GM13976 (cell line): ENCODE results near the gene IL1R1.

Source experiments
- DNase-seq: peaks from one replicate; pipeline ENCODE4 v3.0.0; 2012; ENCODE audit warnings: low spot score
- CTCF ChIP-seq: IDR thresholded peaks from 2 replicates; pipeline ENCODE4 v1.5.1; 2012; ENCODE audit warnings: borderline replicate concordance, mild to moderate bottlenecking; ENCODE audit not compliant: insufficient read depth; ENCODE audit errors: extremely low read depth, missing control alignments, control extremely low read depth
- in situ Hi-C: fragments of 300-500 bp; cut with MboI; formaldehyde crosslinking; loops from one replicate; pipeline ENCODE4 v1.12.0; 2022; ENCODE audit warnings: low sequenced_read_pairs, mixed read lengths, inconsistent platforms; ENCODE audit not compliant: unreplicated experiment

IL1R1 gene

GRCh38 chr2:102145107-102145506 is 2.6 kb downstream of the IL1R1 start:
- DNase-seq = no peak
- TF ChIP-seq CTCF = no peak
- in situ Hi-C loops = no loop called here

- DNase-seq = no peak
- in situ Hi-C loops = no loop called here
- no peak for TF ChIP-seq CTCF
These were observed 3.4 kb downstream of the IL1R1 start for GRCh38 chr2:102145934-102146333.

GRCh38 chr2:102147935-102148334 is 5.4 kb downstream of the IL1R1 start:
- TF ChIP-seq CTCF = no peak
- DNase-seq = no peak
- in situ Hi-C loops = no loop called here

- TF ChIP-seq CTCF = no peak
- in situ Hi-C loops = no loop called here
These were observed 6.7 kb downstream of the IL1R1 start for GRCh38 chr2:102149243-102149642.

DNA sequence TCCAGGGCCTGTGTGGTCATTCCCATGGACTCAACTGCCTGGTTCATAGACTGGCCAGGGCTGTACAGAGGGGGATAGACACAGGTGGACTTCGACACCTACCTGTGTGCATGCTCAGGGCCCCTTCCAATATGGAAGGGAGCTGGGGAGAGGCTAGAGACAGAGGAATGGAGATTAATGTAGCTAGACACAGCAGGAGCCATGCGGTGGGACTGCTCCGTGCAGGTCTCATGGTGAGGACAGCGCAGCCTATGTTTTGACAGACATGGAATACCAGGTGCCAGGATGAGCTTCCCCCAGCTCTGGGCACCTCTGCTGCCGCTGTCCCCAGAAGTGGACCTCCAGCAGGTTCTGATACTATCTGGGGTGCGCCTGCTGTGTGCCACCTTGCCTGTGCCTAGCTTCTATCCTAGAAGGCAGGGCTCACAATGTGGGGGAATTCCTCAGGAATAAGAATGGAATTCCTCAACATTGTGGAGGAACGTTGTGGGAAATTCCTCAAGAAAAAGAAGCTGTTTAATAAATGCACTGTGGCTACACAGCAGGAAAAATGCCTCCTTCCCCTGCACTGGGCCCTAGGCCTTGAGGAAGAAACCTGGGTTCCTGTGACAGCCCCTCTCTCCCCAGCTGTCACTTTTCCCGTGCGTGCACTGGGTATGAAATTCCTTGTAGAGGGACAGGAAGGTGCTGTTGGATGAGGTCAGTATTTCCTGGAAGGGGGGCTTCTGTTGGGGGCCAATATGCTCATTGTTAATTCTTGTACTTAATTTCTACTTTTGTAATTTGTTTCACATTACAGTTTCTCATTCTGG is 7.3 kb downstream of the IL1R1 start:
- no peak for TF ChIP-seq CTCF
- DNase-seq = no peak
- in situ Hi-C loops = no loop called here

More at GRCh38 chr2:102149243-102149642, 6.7 kb downstream of the IL1R1 start:
- DNase-seq = no peak

- in situ Hi-C loops = no loop called here
- no peak for TF ChIP-seq CTCF
- no peak for DNase-seq
These were observed 11.8 kb downstream of the IL1R1 start for GRCh38 chr2:102154364-102154763.
